Erythroblast (primary cell): ENCODE data around the gene CNBD2.

ENCODE experiments used
- GATA1 ChIP-seq: IDR thresholded peaks from 2 replicates; pipeline ENCODE4 v1.6.1; 2011; ENCODE audit warnings: low read depth, mild to moderate bottlenecking, control low read depth, low read length, moderate library complexity
- POLR2A ChIP-seq: IDR thresholded peaks from 2 replicates; pipeline ENCODE4 v1.6.1; 2011; ENCODE audit warnings: mild to moderate bottlenecking, low read length

GRCh38 chr20:36035745-36036144, 67.4 kb downstream of the CNBD2 start:
- no peak for TF ChIP-seq POLR2A
- TF ChIP-seq GATA1: no peak
